GM21619 (cell line): ENCODE results near the gene OR10H5.
"Not testable (repeated sequence)": the region's sequence is repeated elsewhere in the genome, so short reads cannot be mapped to it uniquely, and the experiment has no call there.

Source experiments
- ATAC-seq: cut with Tn5 transposase; IDR thresholded peaks from one replicate; pipeline ENCODE4 v1.9.1; 2021; ENCODE audit not compliant: unreplicated experiment

OR10H5 gene

DNA sequence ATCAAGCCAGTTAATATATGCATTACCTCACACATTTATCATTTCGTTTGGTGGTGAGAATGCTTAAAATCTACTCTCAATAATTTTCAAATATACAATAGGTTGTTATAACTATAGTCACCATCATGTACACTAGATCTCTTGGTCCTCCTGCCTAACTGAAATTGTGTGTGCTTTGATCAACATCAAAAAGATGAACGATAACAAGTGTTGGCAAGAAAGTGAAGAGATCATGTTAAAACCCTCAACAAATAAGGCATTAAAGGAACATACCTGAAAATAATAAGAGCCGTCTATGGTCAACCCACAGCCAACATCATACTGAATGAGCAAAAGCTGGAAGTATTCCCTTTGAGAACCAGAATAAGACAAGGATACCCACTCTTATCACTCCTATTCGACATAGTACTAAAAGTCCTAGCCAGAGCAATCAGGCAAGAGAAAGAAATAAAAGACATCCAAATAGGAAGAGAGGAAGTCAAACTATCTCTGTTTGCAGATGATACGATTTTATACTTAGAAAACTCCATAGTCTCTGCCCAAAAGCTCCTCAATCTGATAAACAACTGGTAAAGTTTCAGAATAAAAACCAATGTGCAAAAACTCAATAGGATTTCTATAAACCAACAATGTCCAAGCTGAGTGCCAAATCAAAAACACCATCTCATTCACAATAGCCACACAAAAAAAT, 55.9 kb downstream of the OR10H5 start:
- ATAC-seq, result no peak

DNA sequence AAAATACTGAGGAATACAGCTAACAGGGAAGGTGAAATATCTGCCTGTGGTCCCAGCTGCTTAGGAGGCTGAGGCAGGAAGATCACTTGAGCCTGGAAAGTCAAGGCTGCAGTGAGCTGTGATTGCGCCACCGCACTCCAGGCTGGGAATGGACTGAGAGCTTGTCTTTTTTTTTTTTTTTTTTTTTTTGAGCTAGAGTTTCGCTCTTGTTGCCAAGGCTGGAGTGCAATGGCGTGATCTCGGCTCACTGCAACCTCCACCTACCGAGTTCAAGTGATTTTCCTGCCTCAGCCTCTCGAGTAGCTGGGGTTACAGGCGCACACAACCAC, 56.4 kb downstream of the OR10H5 start:
- not testable (repeated sequence) for ATAC-seq

GRCh38 chr19:15846923-15847322, 59.5 kb downstream of the OR10H5 start:
- no peak for ATAC-seq

- ATAC-seq, result no peak
Measured at GRCh38 chr19:15850385-15850784, 62.9 kb downstream of the OR10H5 start.
